Duodenal mucosa (tissue), 2 donors: ENCODE results near the gene PPIP5K1.
"Not testable (repeated sequence)": the region's sequence is repeated elsewhere in the genome, so short reads cannot be mapped to it uniquely, and the experiment has no call there.

Source experiments
- H3K27ac ChIP-seq: one replicate; pipeline ENCODE4 v1.7.0; 2013; ENCODE audit warnings: low read depth, low read length
- H3K27me3 ChIP-seq, 2 donors: one replicate each; pipeline ENCODE4 v1.7.0; 2013; ENCODE audit warnings: low read length in 2 of 2, control low read depth in 1 of 2; ENCODE audit not compliant: insufficient read depth in 2 of 2, control insufficient read depth in 1 of 2
- H3K36me3 ChIP-seq, 2 donors: one replicate each; pipeline ENCODE4 v1.7.0; 2013; ENCODE audit warnings: low read length in 2 of 2, control low read depth in 1 of 2; ENCODE audit not compliant: insufficient read depth in 2 of 2, control insufficient read depth in 1 of 2
- H3K4me1 ChIP-seq, 2 donors: one replicate each; pipeline ENCODE4 v1.7.0; 2013; ENCODE audit warnings: low read length in 2 of 2, control low read depth in 1 of 2; ENCODE audit not compliant: insufficient read depth in 2 of 2, control insufficient read depth in 1 of 2
- H3K4me3 ChIP-seq, 2 donors: one replicate each; pipeline ENCODE4 v1.7.0; 2013; ENCODE audit warnings: low read length in 2 of 2, low read depth in 1 of 2
- H3K9ac ChIP-seq, 2 donors: one replicate each; pipeline ENCODE4 v1.7.0; 2013; ENCODE audit warnings: low read length in 2 of 2, low read depth in 1 of 2
- H3K9me3 ChIP-seq, 2 donors: one replicate each; pipeline ENCODE4 v1.7.0; 2013; ENCODE audit warnings: low read length in 2 of 2, control low read depth in 1 of 2; ENCODE audit not compliant: control insufficient read depth in 1 of 2

PPIP5K1 gene

DNA sequence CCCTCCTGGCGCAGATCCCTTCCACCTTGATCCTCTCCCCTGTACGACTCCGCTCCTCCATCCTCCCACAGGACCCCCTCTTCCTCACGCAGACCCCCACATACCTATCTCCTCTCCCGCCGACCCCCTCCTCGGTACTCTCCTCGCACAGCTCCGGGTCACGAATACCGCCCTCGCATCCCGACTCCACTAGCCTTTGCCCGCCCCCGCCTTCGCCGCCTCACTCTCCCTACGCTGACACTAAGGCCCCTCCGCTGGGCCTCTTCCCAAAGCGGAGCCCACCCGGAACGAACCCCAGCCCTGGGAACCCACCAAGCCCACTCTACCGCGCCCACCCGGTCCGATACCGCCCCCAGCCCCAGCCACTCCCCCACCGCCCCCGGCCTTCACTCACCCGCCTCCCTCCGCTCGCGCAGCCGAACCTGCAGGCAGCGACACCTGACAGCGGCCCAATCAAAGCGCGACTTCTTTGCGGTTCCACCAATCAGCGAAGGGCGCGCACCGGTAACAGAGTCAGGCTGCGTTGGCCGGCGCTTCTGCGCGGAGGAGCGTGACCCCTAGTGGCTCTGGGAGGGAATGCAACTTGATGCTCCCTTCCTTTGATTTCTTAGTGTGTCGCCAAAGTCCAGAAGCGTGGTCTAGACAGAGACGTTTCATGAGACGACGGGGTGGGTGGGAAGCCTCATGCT, at the start of gene PPIP5K1:
PPIP5K1 (minus strand) TSS at position 431 of the 689 bp plus-strand sequence. CDS start 5,704 bp downstream, outside the sequence.
- not testable (repeated sequence) for H3K4me1 ChIP-seq, H3K9ac ChIP-seq, H3K27ac ChIP-seq, H3K36me3 ChIP-seq, H3K4me3 ChIP-seq, H3K27me3 ChIP-seq, H3K9me3 ChIP-seq

GRCh38 chr15:43638464-43639204, 48.6 kb upstream of the PPIP5K1 start:
- not testable (repeated sequence) for H3K9ac ChIP-seq, H3K9me3 ChIP-seq, H3K4me1 ChIP-seq, H3K27ac ChIP-seq, H3K36me3 ChIP-seq, H3K4me3 ChIP-seq, H3K27me3 ChIP-seq

GRCh38 chr15:43626937-43627336, 36.9 kb upstream of the PPIP5K1 start:
- not testable (repeated sequence) for H3K4me3 ChIP-seq, H3K4me1 ChIP-seq, H3K27me3 ChIP-seq, H3K27ac ChIP-seq, H3K9ac ChIP-seq, H3K9me3 ChIP-seq, H3K36me3 ChIP-seq

- Histone ChIP-seq H3K4me1 (no peaks in the 10 kb centered on the region), H3K27ac (no peak overlapping the region), H3K36me3 (no peaks in the 10 kb centered on the region), H3K4me3 (no peak overlapping the region), H3K27me3 (no peaks in the 10 kb centered on the region), H3K9ac (no peak overlapping the region), H3K9me3 (no peaks in the 10 kb centered on the region)
These were observed 35.1 kb upstream of the PPIP5K1 start for GRCh38 chr15:43625106-43625505.

DNA sequence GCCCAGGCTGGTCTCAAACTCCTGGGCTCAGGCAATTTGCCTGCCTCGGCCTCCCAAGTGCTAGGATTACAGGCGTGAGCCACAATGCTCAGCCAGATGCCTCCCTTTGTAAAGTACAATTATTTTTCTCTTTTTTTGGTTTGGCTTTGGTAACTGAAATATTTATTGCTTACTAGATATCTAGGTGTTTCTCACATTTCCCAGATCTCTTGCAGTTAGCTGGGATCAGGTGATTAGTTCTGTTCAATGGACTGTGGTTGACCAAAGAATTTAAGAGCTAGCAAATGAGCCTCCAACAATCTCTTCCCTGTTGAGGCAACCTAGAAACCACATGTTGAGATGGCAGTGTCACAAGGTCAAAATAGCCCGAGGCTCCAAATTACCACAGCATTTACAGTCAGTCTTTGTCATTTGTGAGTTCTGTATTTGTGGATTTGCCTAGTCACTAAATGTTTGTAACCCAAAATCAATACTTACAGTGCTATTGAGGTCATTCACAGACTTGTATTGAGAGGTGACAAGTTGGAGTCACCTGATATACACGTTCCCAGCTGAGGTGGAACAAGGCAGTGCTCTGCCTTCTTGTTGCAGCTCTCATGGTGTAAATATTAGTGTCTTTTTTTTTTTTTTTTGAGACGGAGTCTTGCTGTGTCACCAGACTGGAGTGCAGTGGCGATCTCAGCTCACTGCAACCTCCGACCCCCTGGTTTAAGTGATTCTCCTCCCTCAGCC, 32.2 kb upstream of the PPIP5K1 start:
- H3K9ac ChIP-seq, H3K27ac ChIP-seq, H3K36me3 ChIP-seq, H3K9me3 ChIP-seq, H3K4me1 ChIP-seq, H3K4me3 ChIP-seq, H3K27me3 ChIP-seq: not testable (repeated sequence)

- H3K27ac ChIP-seq, H3K9ac ChIP-seq, H3K27me3 ChIP-seq, H3K4me3 ChIP-seq, H3K36me3 ChIP-seq, H3K4me1 ChIP-seq, H3K9me3 ChIP-seq: not testable (repeated sequence)
These were observed 28.7 kb upstream of the PPIP5K1 start, which contains the start of gene STRC for GRCh38 chr15:43618700-43619099. Gene STRC (minus strand): TSS chr15:43618800. CDS start chr15:43618722, 78 bp downstream.

GRCh38 chr15:43617750-43618149, 27.7 kb upstream of the PPIP5K1 start:
- H3K9me3 ChIP-seq, H3K4me3 ChIP-seq, H3K4me1 ChIP-seq, H3K27ac ChIP-seq, H3K36me3 ChIP-seq, H3K27me3 ChIP-seq, H3K9ac ChIP-seq: not testable (repeated sequence)

GRCh38 chr15:43602233-43602632, 12.2 kb upstream of the PPIP5K1 start:
- H3K9ac ChIP-seq, H3K27me3 ChIP-seq, H3K36me3 ChIP-seq, H3K9me3 ChIP-seq, H3K4me3 ChIP-seq, H3K27ac ChIP-seq, H3K4me1 ChIP-seq: not testable (repeated sequence)

- H3K9ac ChIP-seq, H3K27me3 ChIP-seq, H3K9me3 ChIP-seq, H3K4me3 ChIP-seq, H3K36me3 ChIP-seq, H3K27ac ChIP-seq, H3K4me1 ChIP-seq: not testable (repeated sequence)
These were observed 10.2 kb upstream of the PPIP5K1 start for GRCh38 chr15:43600200-43600599.

DNA sequence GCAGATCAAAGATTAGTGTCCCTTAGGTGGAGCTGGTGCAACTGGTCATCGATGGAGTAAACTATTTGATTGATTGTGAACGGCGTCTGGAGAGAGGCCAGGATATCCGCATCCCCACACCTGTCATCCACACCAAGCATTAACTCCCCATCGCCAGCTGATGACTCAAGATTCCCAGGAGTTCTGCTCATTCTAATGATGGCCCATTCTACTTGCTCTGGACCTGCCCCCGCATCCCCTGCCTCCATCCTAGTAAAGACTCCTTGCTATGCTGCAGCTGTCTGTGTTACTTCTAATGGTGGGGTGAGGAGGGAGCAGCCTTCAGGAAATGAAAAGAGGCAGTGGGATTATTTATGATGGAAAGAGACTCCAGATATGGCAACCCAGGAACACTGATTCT, 9.1 kb upstream of the PPIP5K1 start:
- H3K4me1 ChIP-seq, H3K9ac ChIP-seq, H3K27me3 ChIP-seq, H3K9me3 ChIP-seq, H3K4me3 ChIP-seq, H3K36me3 ChIP-seq, H3K27ac ChIP-seq: not testable (repeated sequence)
